ENCODE data around the gene CACUL1.

Gene CACUL1

DNA sequence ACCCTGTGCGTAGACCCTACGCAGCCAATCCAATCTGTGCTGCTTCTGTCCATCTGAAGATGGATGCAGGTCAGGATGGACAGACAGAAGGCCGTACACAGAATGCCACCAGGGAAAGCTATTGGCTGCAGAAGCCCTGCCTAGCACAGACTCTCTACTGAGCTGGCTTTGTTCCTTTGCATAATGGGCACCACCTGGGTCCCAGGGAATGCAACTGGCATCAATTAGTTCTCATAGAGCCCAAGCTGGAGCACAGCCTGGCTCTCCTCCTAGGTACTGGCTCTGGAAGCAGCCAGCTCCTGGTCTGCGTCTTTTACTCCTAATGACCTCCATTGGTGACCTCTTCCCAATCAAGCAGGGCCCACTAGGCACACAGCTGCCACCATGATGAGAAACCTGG lies 26.8 kb upstream of the CACUL1 start:
- in situ Hi-C loops (cut with HindIII; ENCODE audit: low pct_unique_long_range_greater_than_20kb, low sequenced_read_pairs): no loop called here
- TF ChIP-seq JUND (IDR thresholded peaks at IDR 0.05; ENCODE audit: low read depth): no peak
- no peak for DNase-seq (ENCODE audit: low read depth in 1 of 2, low spot score in 1 of 2)

DNA sequence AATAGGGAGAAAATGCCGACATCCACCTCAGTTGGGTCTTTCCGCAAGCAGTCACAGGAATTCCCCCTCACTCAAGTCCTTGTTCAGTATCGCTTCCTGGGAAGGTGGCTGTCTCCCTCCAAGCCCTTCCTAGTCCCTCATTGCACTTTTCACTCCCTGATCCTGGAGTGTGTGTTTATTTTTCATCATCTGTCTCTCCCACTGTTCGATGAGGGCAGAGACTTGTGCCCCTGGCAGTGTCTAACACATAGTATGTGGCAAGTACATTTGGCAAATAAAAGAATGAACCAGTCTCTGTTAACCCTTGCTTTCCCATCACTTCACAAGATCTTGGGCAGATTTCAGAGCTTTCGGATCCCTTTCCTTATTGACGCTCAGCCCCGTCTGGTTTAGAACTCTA lies 24.0 kb upstream of the CACUL1 start:
- no peak for DNase-seq (ENCODE audit: low read depth in 1 of 2, low spot score in 1 of 2)
- TF ChIP-seq JUND (IDR thresholded peaks at IDR 0.05; ENCODE audit: low read depth): no peak
- in situ Hi-C loops (cut with HindIII; ENCODE audit: low pct_unique_long_range_greater_than_20kb, low sequenced_read_pairs): no loop called here

DNA sequence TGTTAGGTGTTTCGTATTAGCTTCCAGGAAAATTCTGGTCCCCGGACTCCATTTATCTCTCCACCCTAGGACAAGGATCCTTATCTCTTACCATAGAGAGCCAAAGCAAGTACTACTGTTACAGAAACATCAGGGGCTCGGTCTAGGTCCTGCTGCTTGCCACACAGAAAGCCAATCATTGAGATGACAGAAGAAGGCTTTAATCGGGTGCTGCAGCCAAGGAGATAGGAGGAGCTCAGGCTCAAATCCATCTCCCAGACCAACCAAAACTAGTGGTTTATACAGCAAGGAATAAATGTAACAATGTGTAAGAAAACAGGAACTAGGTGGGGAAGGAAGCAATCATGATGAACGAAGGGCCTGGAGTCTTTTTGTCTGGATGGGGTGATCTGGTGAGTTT lies 22.2 kb upstream of the CACUL1 start:
- in situ Hi-C loops (cut with HindIII; ENCODE audit: low pct_unique_long_range_greater_than_20kb, low sequenced_read_pairs): no loop called here
- no peak for TF ChIP-seq JUND (IDR thresholded peaks at IDR 0.05; ENCODE audit: low read depth)

DNA sequence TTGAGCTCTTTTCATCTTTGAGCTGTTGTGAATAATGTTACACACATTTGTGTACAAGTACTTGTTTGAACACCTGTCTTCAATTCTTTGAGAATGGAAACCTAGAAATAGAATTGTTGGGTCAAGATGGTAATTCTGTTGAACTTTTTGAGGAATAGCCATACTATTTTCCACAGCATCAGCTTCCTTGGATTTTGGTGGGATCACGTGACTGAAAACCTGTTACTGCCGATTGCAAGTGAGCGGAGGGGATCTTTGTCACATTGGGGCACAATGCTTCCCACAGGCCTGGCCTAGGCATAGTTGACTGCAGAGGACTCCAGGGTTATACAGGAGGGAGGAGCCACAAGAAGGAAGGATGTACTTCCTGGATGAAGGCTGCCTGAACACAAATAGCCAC lies 21.3 kb upstream of the CACUL1 start:
- TF ChIP-seq JUND (IDR thresholded peaks at IDR 0.05; ENCODE audit: low read depth): no peak
- no peak for DNase-seq (ENCODE audit: low read depth in 1 of 2, low spot score in 1 of 2)
- in situ Hi-C loops (cut with HindIII; ENCODE audit: low pct_unique_long_range_greater_than_20kb, low sequenced_read_pairs): no loop called here

More for the DNA sequence above, 22.2 kb upstream of the CACUL1 start:
- no peak for DNase-seq (ENCODE audit: low read depth in 1 of 2, low spot score in 1 of 2)

DNA sequence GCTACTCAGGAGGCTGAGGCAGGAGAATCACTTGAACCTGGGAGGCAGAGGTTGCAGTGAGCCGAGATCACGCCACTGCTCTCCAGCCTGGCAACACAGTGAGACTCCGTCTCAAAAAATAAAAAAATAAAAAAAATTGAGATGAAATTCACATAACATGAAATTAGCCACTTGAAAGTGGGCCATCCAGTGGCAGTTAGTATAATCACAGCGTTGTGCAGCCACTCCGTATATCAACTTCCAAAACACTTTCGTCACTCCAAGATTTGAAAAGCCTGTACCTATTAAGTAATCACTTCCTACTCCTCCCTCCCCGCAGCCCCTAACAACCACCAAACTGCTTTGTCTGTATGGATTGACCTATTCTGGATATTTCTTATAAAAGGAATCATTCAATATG lies 20.7 kb upstream of the CACUL1 start:
- no peak for TF ChIP-seq JUND (IDR thresholded peaks at IDR 0.05; ENCODE audit: low read depth)
- no peak for DNase-seq (ENCODE audit: low read depth in 1 of 2, low spot score in 1 of 2)
- in situ Hi-C loops (cut with HindIII; ENCODE audit: low pct_unique_long_range_greater_than_20kb, low sequenced_read_pairs): no loop called here

- in situ Hi-C loops (cut with HindIII; ENCODE audit: low pct_unique_long_range_greater_than_20kb, low sequenced_read_pairs): no loop called here
- DNase-seq (ENCODE audit: low read depth in 1 of 2, low spot score in 1 of 2): no peak
- TF ChIP-seq JUND (IDR thresholded peaks at IDR 0.05; ENCODE audit: low read depth): no peak
These were observed 18.3 kb upstream of the CACUL1 start for GRCh38 chr10:118773041-118773440.

- TF ChIP-seq JUND (IDR thresholded peaks at IDR 0.05; ENCODE audit: low read depth): no peak
- no peak for DNase-seq (ENCODE audit: low read depth in 1 of 2, low spot score in 1 of 2)
- in situ Hi-C loops (cut with HindIII; ENCODE audit: low pct_unique_long_range_greater_than_20kb, low sequenced_read_pairs): no loop called here
These were observed 17.2 kb upstream of the CACUL1 start for GRCh38 chr10:118771976-118772375.

DNA sequence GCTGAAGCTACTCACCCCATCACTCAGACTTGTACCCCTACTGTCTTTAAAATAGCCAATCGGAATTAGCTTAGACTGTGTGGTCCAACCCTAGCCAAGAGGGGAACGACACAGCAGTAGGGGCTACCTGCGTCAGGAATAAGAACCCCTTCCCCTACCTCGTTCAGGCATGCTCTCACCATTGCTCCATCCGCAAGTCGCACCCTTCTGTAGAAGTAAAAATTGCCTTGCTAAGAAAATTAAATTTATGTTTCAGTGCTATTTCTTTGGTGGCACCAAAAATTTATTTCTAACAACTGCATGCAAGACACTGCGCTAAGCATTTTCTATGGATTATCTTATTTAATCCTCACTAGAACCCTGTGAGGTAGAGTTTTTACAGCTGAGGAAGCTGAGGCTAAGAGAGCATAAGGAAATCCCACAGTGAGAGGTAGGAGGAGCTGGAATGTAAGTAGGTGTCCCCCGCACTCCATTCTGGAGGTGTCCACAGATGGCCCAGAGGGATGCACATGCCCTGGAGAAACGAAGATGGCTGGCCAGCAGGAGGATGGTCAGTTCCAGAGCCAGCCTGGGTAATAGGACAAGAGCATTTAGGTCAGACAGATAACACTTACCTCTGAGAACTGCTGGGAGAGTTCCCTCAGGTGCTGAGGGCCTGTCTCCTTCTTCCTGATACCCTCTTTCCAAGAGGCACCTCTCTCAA lies 15.3 kb upstream of the CACUL1 start:
- in situ Hi-C loops (cut with HindIII; ENCODE audit: low pct_unique_long_range_greater_than_20kb, low sequenced_read_pairs): no loop called here
- TF ChIP-seq JUND (IDR thresholded peaks at IDR 0.05; ENCODE audit: low read depth): no peak
- no peak for DNase-seq (ENCODE audit: low read depth in 1 of 2, low spot score in 1 of 2)

DNA sequence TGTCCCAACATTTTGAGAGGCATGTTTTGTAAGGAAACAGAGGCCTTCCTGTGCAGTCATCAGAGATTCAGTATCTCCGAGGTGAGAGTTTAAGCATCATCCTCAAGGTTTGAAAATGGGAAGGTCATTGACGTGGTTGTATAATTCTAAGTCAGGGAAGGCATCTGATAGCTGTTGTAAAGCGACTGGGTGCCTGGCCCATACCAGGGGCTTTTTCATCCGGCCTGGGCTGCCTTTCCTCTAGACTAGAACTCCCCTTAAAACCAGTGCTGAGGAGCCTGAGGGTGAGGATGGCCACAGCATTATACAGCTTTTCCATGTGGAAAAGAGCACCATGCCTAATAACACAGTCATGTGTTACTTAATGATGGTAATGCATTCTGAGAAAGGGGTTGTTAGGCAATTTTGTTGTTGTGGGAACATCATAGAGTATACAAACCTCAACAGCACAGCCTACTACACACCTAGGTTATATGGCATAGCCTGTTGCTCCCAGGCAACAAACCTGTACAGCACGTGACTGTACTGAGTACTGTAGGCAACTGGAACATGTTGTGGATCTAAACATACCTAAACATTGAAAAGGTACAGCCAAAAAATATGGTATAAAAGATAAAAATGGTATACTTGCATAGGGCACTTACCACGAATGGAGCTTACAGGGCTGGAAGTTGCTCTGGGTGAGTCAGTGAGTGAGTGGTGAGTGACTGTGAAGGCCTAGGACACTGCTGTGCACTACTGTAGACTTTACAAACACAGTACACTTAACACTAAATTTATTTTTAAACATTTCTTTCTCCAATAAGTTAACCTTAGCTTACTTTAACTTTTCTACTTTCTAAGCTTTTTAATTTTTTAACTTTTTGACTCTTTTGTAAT lies 13.5 kb upstream of the CACUL1 start:
- TF ChIP-seq JUND (IDR thresholded peaks at IDR 0.05; ENCODE audit: low read depth): no peak
- DNase-seq (ENCODE audit: low read depth in 1 of 2, low spot score in 1 of 2): no peak
- in situ Hi-C loops (cut with HindIII; ENCODE audit: low pct_unique_long_range_greater_than_20kb, low sequenced_read_pairs): no loop called here

- no peak for DNase-seq (ENCODE audit: low read depth in 1 of 2, low spot score in 1 of 2)
- in situ Hi-C loops (cut with HindIII; ENCODE audit: low pct_unique_long_range_greater_than_20kb, low sequenced_read_pairs): no loop called here
- TF ChIP-seq JUND (IDR thresholded peaks at IDR 0.05; ENCODE audit: low read depth): no peak
These were observed 12.7 kb upstream of the CACUL1 start for GRCh38 chr10:118767297-118768040.

GRCh38 chr10:118764195-118764594 lies 9.4 kb upstream of the CACUL1 start:
- in situ Hi-C loops (cut with HindIII; ENCODE audit: low pct_unique_long_range_greater_than_20kb, low sequenced_read_pairs): no loop called here
- DNase-seq (ENCODE audit: low read depth in 1 of 2, low spot score in 1 of 2): no peak
- no peak for TF ChIP-seq JUND (IDR thresholded peaks at IDR 0.05; ENCODE audit: low read depth)

DNA sequence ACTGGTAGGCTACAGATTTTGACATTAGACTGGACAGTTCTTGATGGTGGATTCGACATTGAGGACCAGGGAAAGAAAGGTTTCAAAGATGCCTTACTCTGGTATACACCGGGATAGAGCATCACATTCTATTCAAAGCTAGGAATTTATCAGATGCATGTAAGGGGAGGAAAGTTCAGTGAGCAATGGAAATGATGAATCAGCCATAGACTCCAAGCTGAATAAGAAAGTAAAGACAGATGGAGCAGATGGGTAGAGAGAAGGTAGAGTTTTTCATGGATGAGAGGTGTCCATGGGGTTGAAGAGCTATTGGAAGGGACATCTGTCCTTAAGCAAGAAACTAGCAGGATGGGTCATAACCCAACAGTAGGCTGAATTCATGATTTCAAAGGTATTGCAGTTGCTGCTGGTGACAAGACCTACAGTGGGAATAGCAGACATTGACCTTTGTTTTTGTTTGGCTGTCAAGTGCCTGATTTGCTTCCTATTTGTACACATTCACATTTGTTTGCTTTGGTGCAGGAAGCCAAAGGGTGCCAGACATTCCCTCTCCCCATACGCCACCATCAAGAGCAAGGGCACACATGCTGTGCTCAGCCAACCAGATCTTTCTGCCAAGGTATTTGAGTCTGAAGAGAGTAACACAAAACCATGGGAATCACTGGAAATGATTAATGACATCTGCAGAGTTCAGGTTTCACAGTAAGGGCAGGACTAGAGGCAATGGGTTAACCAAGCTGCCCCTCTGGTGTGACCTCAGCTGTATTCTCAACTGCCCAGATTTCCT lies 8.6 kb upstream of the CACUL1 start:
- DNase-seq (ENCODE audit: low read depth in 1 of 2, low spot score in 1 of 2): no peak
- in situ Hi-C loops (cut with HindIII; ENCODE audit: low pct_unique_long_range_greater_than_20kb, low sequenced_read_pairs): no loop called here
- TF ChIP-seq JUND (IDR thresholded peaks at IDR 0.05; ENCODE audit: low read depth): no peak
